HT-29 (cell line): Measurements from ENCODE around the gene GFRA4. TPM values are rescaled to one million over a fixed set of nuclear protein-coding genes. Genes with fewer than 3 reads are reported as not detected.

ENCODE experiments used
- DNase-seq: peaks from one replicate; pipeline ENCODE4 v3.0.0-alpha.2; 2015; ENCODE audit warnings: low spot score
- total RNA-seq: library from RNA; depleted of rRNA; stranded (reverse); fragments of >200 nt; shearing (Covaris generic); gene quantifications from 2 replicates; pipeline ENCODE4 v1.2.3, GENCODE V29; 2014

Gene GFRA4
- total RNA-seq, 1 experiment from 2014 or later, result not detected

GRCh38 chr20:3694864-3695263 is 31.7 kb upstream of the GFRA4 start:
- DNase-seq, result no peak

GRCh38 chr20:3693376-3693775 is 30.2 kb upstream of the GFRA4 start:
- no peak for DNase-seq

GRCh38 chr20:3692706-3693294 is 29.6 kb upstream of the GFRA4 start:
- no peak for DNase-seq

- DNase-seq, result no peak
These were observed 28.7 kb upstream of the GFRA4 start for GRCh38 chr20:3691897-3692296.

GRCh38 chr20:3691306-3691705 is 28.1 kb upstream of the GFRA4 start:
- no peak for DNase-seq

GRCh38 chr20:3690413-3690812 is 27.2 kb upstream of the GFRA4 start:
- DNase-seq, result no peak

GRCh38 chr20:3689978-3690377 is 26.8 kb upstream of the GFRA4 start:
- no peak for DNase-seq

- DNase-seq, result peak; percentile 18
These were observed 24.5 kb upstream of the GFRA4 start for GRCh38 chr20:3687655-3688054.

- no peak for DNase-seq
These were observed 23.7 kb upstream of the GFRA4 start for GRCh38 chr20:3686867-3687321.

GRCh38 chr20:3686421-3686820 is 23.2 kb upstream of the GFRA4 start:
- DNase-seq, result no peak

GRCh38 chr20:3685341-3685740 is 22.1 kb upstream of the GFRA4 start:
- no peak for DNase-seq

GRCh38 chr20:3681931-3682781 is 19.0 kb upstream of the GFRA4 start, which contains the start of gene ADAM33:
TSS of gene ADAM33 (minus strand) at chr20:3682010. CDS start at chr20:3682004, 6 bp downstream.
- DNase-seq, result no peak

- no peak for DNase-seq
These were observed 18.2 kb upstream of the GFRA4 start for GRCh38 chr20:3681352-3681930.

- DNase-seq, result no peak
These were observed 17.6 kb upstream of the GFRA4 start for GRCh38 chr20:3680701-3681351.

GRCh38 chr20:3679749-3680700 is 16.8 kb upstream of the GFRA4 start:
- no peak for DNase-seq

- DNase-seq, result no peak
These were observed 15.9 kb upstream of the GFRA4 start for GRCh38 chr20:3678856-3679720.

- DNase-seq, result no peak
These were observed 15.0 kb upstream of the GFRA4 start for GRCh38 chr20:3678198-3678597.

GRCh38 chr20:3677733-3678132 is 14.5 kb upstream of the GFRA4 start:
- no peak for DNase-seq

GRCh38 chr20:3674995-3675900 is 12.0 kb upstream of the GFRA4 start:
- no peak for DNase-seq
